Caco-2 (cell line): ENCODE data around the gene COPRS. TPM values are rescaled to one million over a fixed set of nuclear protein-coding genes. Genes with fewer than 3 reads are reported as not detected.

Experiments
- BruUV-seq: library from RNA; stranded (reverse); fragments of 400-500 nt; replicated peaks from 2 replicates; lab custom pipeline; 2021; lab: Mats Ljungman, UMichigan
- CTCF ChIA-PET: fragments of 300-600 bp; sonication (Branson Sonifier 250); formaldehyde crosslinking; loops from one replicate; lab custom pipeline; 2022; ENCODE audit warnings: antibody characterized with exemption; lab: Charles Lee
- POLR2A ChIA-PET: fragments of 300-600 bp; sonication (Branson Sonifier 250); formaldehyde crosslinking; loops from one replicate; lab custom pipeline; 2022; ENCODE audit warnings: antibody characterized with exemption; lab: Charles Lee
- DNase-seq, 2 experiments: peaks; one replicate each; pipeline versions ENCODE4 v3.0.0 to v3.0.0-alpha.2; 2020 to 2022
- H3K27me3 ChIP-seq: replicated peaks from 2 replicates; pipeline ENCODE4 v1.6.0; 2011; ENCODE audit warnings: low read length; ENCODE audit not compliant: control insufficient read depth, insufficient read depth
- H3K36me3 ChIP-seq: 2 replicates; pipeline ENCODE4 v1.5.1; 2011; ENCODE audit warnings: low read length; ENCODE audit not compliant: control insufficient read depth, insufficient read depth
- H3K4me1 ChIP-seq: fragments of 250-450 bp; sonication (Bioruptor Pico); 2 replicates; pipeline ENCODE4 v1.5.1; 2020; ENCODE audit warnings: mild to moderate bottlenecking
- H3K4me3 ChIP-seq: 2 replicates; pipeline ENCODE4 v1.5.1; 2011; ENCODE audit warnings: low read depth, mild to moderate bottlenecking, control low read depth, low read length
- H3K9me3 ChIP-seq: fragments of 250-450 bp; sonication (Bioruptor Pico); 2 replicates; pipeline ENCODE4 v1.5.1; 2020; ENCODE audit warnings: mild to moderate bottlenecking, moderate library complexity
- H3K27ac Mint-ChIP-seq: one replicate; pipeline ENCODE4 v1.8.0; 2022; ENCODE audit warnings: mixed read lengths; ENCODE audit not compliant: unreplicated experiment
- H3K27me3 Mint-ChIP-seq: one replicate; pipeline ENCODE4 v1.8.0; 2022; ENCODE audit warnings: mixed read lengths; ENCODE audit not compliant: insufficient read depth, unreplicated experiment
- H3K36me3 Mint-ChIP-seq: one replicate; pipeline ENCODE4 v1.8.0; 2022; ENCODE audit warnings: mild to moderate bottlenecking, mixed read lengths; ENCODE audit not compliant: insufficient read depth, unreplicated experiment
- H3K4me1 Mint-ChIP-seq: one replicate; pipeline ENCODE4 v1.8.0; 2022; ENCODE audit warnings: low read depth, mixed read lengths; ENCODE audit not compliant: unreplicated experiment
- H3K4me3 Mint-ChIP-seq: one replicate; pipeline ENCODE4 v1.8.0; 2022; ENCODE audit warnings: mild to moderate bottlenecking, moderate library complexity, mixed read lengths; ENCODE audit not compliant: unreplicated experiment
- H3K9me3 Mint-ChIP-seq: one replicate; pipeline ENCODE4 v1.8.0; 2022; ENCODE audit warnings: mixed read lengths; ENCODE audit not compliant: unreplicated experiment
- intact Hi-C: fragments of 100-400 bp; cut with micrococcal nuclease; formaldehyde crosslinking; loops from one replicate; pipeline ENCODE4 v1.10.0; 2022; ENCODE audit not compliant: unreplicated experiment
- total RNA-seq: library from RNA; stranded (reverse); gene quantifications from 2 replicates; pipeline ENCODE4 v1.2.3, GENCODE V29; 2022
- TF ChIP-seq, protein P1 (sequence below), 2 experiments: fragments of 200-600 bp in 1 of 2; IDR thresholded peaks; 1 replicate in 1 of 2; 2 replicates in 1 of 2; pipeline versions ENCODE4 v1.5.1 to v1.8.0; 2011 to 2022; ENCODE audit warnings: antibody characterized with exemption in 1 of 2, control low read depth in 1 of 2, inconsistent platforms in 1 of 2, low read depth in 1 of 2, low read length in 1 of 2, mild to moderate bottlenecking in 1 of 2, moderate library complexity in 1 of 2; ENCODE audit not compliant: insufficient read depth in 1 of 2, severe bottlenecking in 1 of 2, unreplicated experiment in 1 of 2

The COPRS gene
- total RNA-seq, 1 experiment from 2014 or later: 62.2 TPM

DNA sequence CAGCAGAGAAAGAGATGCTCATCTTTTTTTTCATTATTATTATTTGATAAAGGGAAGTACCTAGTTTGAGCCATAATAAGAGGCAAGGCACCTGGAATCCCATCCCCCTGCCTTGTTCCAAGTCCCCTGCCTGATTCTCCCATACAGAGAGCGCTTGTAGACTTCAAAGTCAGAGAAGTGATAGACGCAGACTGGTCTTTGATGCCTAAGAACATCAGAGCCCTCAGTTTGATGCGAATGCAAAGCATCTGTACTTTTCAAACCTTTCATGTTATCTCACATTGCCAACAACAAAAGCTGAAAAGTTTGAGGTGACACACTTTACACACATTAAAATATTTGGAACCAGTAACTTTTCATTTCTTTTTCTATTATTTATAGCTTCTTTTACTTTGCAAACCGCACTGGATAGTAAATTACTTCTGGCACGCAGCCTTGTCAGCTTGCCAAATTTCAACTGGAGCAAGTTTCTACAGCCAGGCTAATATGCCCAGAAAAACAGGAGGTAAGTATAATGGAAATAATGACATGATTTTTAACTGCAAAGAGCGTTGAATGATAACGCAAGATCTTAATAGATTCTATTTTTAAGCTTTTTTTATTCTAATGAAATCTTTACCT, 48.4 kb upstream of the COPRS start:
- Histone ChIP-seq H3K9me3 (no peaks in the 10 kb centered on the region), H3K27me3 (no peaks in the 10 kb centered on the region), H3K4me3 (no peak overlapping the region), H3K4me1 (no peaks in the 10 kb centered on the region), H3K36me3 (no peaks in the 10 kb centered on the region)
- Mint-ChIP-seq H3K9me3 (no peaks in the 10 kb centered on the region), H3K36me3 (peaks cover 6% of the 10 kb centered on the region), H3K4me3 (no peak overlapping the region), H3K27ac (no peak overlapping the region), H3K27me3 (peaks cover 10% of the 10 kb centered on the region), H3K4me1 (no peaks in the 10 kb centered on the region)
- CTCF ChIA-PET: no interaction called here
- BruUV-seq: no TSS peak
- POLR2A ChIA-PET: no interaction called here
- intact Hi-C loops: no loop called here
- TF ChIP-seq, protein P1, sequence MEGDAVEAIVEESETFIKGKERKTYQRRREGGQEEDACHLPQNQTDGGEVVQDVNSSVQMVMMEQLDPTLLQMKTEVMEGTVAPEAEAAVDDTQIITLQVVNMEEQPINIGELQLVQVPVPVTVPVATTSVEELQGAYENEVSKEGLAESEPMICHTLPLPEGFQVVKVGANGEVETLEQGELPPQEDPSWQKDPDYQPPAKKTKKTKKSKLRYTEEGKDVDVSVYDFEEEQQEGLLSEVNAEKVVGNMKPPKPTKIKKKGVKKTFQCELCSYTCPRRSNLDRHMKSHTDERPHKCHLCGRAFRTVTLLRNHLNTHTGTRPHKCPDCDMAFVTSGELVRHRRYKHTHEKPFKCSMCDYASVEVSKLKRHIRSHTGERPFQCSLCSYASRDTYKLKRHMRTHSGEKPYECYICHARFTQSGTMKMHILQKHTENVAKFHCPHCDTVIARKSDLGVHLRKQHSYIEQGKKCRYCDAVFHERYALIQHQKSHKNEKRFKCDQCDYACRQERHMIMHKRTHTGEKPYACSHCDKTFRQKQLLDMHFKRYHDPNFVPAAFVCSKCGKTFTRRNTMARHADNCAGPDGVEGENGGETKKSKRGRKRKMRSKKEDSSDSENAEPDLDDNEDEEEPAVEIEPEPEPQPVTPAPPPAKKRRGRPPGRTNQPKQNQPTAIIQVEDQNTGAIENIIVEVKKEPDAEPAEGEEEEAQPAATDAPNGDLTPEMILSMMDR (IDR thresholded peaks at IDR 0.05; ENCODE audit: insufficient read depth in 1 of 2, low read depth in 1 of 2, low read length in 1 of 2, severe bottlenecking in 1 of 2, unreplicated experiment in 1 of 2): no peak
- no peak for DNase-seq

DNA sequence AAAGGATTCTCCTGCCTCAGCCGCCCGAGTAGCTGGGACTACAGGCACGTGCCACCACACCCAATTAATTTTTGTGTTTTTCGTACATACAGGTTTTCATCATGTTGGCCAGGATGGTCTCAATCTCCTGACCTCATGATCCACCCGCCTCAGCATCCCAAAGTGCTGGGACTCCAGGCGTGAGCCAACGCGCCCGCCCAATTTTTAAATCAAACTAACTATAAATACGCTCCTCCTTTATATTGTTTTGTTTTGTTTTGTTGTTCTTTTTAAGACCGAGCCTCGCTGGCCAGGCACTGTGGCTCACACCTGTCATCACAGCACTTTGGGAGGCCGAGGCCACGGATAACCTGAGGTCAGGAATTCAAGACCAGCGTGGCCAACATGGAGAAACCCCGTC, 44.4 kb upstream of the COPRS start:
- intact Hi-C loops: no loop called here
- POLR2A ChIA-PET: interaction anchor here (0.5 kb wide), 1 partner anchor 9 kb away, joined by 3 read pairs; no protein-coding TSS in a partner anchor
- H3K36me3 ChIP-seq: no peaks in the 10 kb centered on the region
- H3K27ac Mint-ChIP-seq: no peak overlapping the region
- no peaks in the 10 kb centered on the region for H3K9me3 ChIP-seq
- peaks cover 9% of the 10 kb centered on the region for H3K36me3 Mint-ChIP-seq
- no peaks in the 10 kb centered on the region for H3K4me1 Mint-ChIP-seq
- H3K27me3 Mint-ChIP-seq: peaks cover 5% of the 10 kb centered on the region
- H3K9me3 Mint-ChIP-seq: no peaks in the 10 kb centered on the region
- H3K4me1 ChIP-seq: 0 out of 2 replicates have a peak, but pooled peaks cover 4% of the 10 kb centered on the region
- no peaks in the 10 kb centered on the region for H3K27me3 ChIP-seq
- CTCF ChIA-PET: interaction anchor here (0.6 kb wide), 1 partner anchor 220 kb away, joined by 7 read pairs; no protein-coding TSS in a partner anchor
- H3K4me3 ChIP-seq: no peak overlapping the region
- no peak for DNase-seq
- TF ChIP-seq, protein P1 (IDR thresholded peaks at IDR 0.05; ENCODE audit: insufficient read depth in 1 of 2, low read depth in 1 of 2, low read length in 1 of 2, severe bottlenecking in 1 of 2, unreplicated experiment in 1 of 2): no peak
- no peak overlapping the region for H3K4me3 Mint-ChIP-seq
- no TSS peak for BruUV-seq

DNA sequence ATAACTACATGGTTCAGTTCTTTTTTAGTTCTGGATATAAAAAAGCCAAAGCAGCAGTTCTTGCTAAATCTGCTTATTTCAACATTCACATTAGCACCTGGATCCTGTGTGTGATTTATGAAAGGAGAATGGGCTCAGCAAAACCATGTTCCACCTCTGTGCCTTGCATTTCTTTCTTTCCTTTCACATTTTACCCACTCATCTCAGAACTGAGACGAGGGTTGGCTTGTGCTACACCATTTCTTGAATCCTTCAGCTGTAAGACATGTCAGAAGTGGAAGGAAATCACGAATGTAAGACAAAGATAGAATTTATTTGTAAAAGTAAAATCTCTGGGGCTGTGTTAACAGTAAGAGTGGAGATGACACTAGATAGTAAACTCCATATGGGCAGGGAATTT, 43.6 kb upstream of the COPRS start:
- DNase-seq: no peak
- Histone ChIP-seq H3K27me3 (no peaks in the 10 kb centered on the region), H3K4me3 (no peak overlapping the region), H3K4me1 (0 out of 2 replicates have a peak, but pooled peaks cover 4% of the 10 kb centered on the region), H3K36me3 (no peaks in the 10 kb centered on the region), H3K9me3 (no peaks in the 10 kb centered on the region)
- TF ChIP-seq, protein P1 (IDR thresholded peaks at IDR 0.05; ENCODE audit: insufficient read depth in 1 of 2, low read depth in 1 of 2, low read length in 1 of 2, severe bottlenecking in 1 of 2, unreplicated experiment in 1 of 2): no peak
- H3K4me3 Mint-ChIP-seq: no peak overlapping the region
- CTCF ChIA-PET: no interaction called here
- peaks cover 16% of the 10 kb centered on the region for H3K36me3 Mint-ChIP-seq
- no peaks in the 10 kb centered on the region for H3K9me3 Mint-ChIP-seq
- no TSS peak for BruUV-seq
- intact Hi-C loops: no loop called here
- no peaks in the 10 kb centered on the region for H3K4me1 Mint-ChIP-seq
- H3K27me3 Mint-ChIP-seq: peaks cover 5% of the 10 kb centered on the region
- H3K27ac Mint-ChIP-seq: no peak overlapping the region
- POLR2A ChIA-PET: interaction anchor here (0.5 kb wide), 1 partner anchor 10 kb away, joined by 3 read pairs; no protein-coding TSS in a partner anchor
